ENCODE results near the gene OR5J2.
"Not testable (repeated sequence)": the region's sequence is repeated elsewhere in the genome, so short reads cannot be mapped to it uniquely, and the experiment has no call there.

OR5J2 gene

DNA sequence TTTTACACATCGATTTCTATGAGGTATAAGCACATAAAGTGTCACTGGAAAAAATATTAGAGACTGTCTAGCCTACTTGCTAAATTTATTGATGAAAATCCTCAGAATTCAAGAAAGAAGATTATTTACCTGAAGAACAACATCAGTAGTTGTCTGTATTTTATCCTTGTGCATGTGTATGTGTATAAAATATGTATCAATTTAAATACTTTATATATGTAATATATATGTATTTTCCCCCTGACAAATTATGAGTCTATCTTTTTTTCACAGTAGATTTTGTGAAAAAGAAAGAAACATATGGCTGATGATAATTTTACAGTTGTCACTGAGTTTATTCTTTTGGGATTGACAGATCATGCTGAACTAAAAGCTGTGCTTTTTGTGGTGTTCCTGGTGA is at the start of gene OR5J2:
Gene OR5J2 (plus strand): TSS at position 301 of the 400 bp plus-strand sequence. CDS start 0 bp downstream, at position 301.
- DNase-seq (ENCODE audit: low spot score), result no peak

DNA sequence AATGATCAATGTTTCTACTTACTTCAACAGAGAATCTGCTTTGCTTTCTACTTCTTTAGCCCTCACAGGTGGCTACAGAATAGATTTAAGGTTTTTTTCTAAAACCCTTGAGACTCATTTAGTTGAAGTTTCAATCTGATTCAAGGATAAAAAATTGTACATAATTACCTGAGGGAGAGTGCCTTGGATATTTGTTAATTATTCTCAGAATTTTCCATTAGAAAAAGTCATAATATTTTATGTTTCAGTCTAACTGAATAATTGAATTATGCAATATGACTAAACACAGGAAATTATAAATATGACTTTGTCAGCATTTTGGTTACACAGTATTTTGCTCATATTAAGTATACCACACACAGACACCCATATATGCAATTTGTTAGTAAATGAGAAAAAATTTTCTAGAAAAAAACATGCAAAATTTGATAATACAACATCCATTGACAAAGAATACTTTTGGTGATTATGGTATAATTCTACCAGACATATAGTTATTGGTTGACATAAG is 36.2 kb upstream of the OR5J2 start, which contains the start of gene OR8J3:
Gene OR8J3 (minus strand): TSS at position 51 of the 511 bp plus-strand sequence. CDS start 2,483 bp downstream, outside the sequence.
- no peak for DNase-seq (ENCODE audit: low spot score)

DNA sequence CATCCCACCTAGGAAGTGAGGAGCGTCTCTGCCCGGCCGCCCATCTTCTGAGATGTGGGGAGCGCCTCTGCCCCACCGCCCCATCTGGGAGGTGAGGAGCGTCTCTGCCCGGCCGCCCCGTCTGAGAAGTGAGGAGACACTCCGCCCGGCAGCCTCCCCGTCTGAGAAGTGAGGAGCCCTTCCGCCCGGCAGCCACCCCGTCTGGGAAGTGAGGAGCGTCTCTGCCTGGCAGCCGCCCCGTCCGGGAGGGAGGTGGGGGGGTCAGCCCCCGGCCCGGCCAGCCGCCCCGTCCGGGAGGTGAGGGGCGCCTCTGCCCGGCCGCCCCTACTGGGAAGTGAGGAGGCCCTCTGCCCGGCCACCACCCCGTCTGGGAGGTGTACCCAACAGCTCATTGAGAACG is 32.7 kb upstream of the OR5J2 start:
- DNase-seq (ENCODE audit: low spot score), result not testable (repeated sequence)

- DNase-seq (ENCODE audit: low spot score), result no peak
Measured at GRCh38 chr11:56151376-56151775, 25.0 kb upstream of the OR5J2 start.

GRCh38 chr11:56152333-56152732 is 24.1 kb upstream of the OR5J2 start:
- DNase-seq (ENCODE audit: low spot score), result no peak

- no peak for DNase-seq (ENCODE audit: low spot score)
Measured at GRCh38 chr11:56160217-56160616, 16.2 kb upstream of the OR5J2 start, which contains the start of gene OR8K5. Gene OR8K5, minus strand, starts transcription at chr11:56160317. Its CDS starts 0 bp downstream, at chr11:56160317.

- DNase-seq (ENCODE audit: low spot score), result no peak
Measured at GRCh38 chr11:56163804-56164203, 12.6 kb upstream of the OR5J2 start.

DNA sequence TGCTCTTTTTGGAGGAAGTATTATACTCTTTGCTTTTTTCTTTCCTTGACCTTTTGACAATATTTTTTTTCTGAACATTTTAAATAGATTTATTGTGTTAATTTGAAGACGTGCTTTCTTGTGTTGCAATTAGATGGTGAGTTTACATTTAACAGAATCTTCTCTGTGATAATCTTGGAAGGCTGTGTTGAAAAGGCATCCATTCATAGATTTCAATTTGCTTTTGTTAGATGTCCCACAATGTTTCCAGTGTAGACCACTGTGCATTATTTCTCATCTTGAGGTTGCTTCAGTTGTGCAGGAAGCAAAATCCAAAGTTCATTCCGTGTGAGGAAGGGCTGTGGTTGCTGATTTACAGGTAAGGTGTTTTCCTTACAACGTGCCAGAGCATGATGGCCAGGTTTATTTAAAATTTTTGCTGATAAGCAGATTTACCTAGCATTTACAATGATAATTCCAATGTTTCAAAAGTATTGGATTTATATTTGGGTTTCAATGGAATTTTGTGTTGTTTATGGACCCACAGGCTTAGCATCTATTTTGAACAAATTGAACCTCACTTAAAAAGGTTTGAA is 4.1 kb upstream of the OR5J2 start:
- no peak for DNase-seq (ENCODE audit: low spot score)

DNA sequence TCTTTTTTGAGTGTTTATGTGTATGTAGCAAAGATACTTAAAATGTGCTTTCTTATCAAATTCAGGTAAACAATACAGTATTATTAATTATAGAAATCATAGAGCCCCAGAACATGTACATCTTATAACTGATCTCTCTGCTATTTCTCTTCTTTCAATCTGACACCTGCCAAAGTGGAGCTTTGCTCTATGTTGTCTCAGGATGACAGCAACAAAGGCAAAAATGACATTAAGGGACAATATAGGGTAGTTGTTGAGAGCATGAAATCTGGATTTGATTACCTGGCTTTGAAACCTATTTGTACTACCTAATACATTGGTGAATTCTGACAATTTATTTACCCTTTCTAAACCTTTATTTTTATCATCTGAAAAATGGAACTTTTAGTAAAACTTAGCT is 7.0 kb downstream of the OR5J2 start:
- no peak for DNase-seq (ENCODE audit: low spot score)

DNA sequence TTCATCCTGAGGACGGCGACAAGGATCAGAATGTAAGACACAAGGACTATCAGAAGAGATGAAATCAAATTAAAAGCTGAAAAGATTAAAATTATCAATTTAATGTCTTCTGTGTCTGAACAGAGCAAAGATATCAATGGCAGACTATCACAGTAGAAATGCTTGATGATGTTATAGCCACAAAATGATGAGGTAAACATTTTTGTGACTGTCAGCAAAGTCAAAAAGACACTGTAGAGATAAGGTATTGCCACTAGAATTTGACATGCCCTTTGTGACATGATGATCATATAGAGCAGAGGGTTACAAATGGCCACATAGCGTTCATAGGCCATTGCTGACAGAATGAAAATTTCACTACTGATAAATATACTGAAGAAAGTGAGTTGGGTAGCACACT is 12.2 kb downstream of the OR5J2 start:
- no peak for DNase-seq (ENCODE audit: low spot score)

DNA sequence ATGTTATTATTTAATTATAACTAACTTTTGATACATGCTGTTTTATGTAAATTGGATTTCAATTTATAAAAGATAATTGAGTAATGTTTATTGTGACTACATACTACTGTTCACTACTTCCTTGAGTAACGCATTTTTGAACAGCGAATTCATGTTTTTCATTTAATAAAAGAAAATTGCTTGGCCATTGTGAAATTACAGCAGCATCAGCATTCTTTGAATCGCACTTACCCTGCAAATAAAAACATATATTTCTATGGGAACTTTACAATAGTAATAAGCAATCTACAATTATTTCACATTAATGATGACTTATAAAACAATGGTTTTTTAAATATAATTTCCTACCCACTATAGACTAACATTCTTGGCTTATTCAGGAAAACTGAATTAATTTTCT is 20.3 kb downstream of the OR5J2 start:
- DNase-seq (ENCODE audit: low spot score), result no peak

DNA sequence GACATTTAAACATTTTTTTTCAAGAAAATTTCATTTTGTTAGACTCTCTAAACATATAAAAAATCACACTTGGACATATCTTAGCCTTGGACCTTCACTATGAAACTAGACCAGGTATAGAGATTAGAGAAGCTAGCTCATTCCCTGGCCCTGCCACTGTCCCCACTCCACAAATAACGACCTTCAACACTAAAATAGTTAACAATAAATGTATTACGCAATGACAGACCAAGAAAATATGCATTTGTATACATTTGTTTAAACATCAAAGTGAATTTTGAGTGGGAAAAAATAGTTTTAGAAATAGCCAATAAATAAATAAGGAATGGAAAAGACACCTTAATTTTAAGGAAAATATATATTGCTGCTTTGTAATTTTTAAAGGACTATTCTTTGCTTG is 20.9 kb downstream of the OR5J2 start:
- DNase-seq (ENCODE audit: low spot score), result no peak

DNA sequence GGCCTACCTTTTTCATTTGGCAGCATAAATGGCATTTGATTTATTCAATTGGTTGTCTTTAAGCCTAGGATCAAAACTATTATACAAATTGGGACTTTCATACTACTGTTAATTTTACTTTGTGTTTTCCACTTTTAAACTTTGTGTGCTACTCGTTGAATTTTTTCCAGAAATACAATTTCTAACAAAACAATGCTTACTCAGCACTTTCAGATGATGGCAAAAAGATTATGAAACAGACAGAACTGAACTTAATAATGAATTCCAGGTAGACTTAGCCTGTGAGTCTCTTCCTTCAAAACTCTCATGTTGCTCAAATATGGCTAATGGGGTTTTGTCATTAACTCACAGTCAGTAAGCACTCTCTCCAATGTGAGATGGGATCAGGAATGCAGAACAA is 31.4 kb downstream of the OR5J2 start:
- DNase-seq (ENCODE audit: low spot score), result no peak

- DNase-seq (ENCODE audit: low spot score), result no peak
Measured at GRCh38 chr11:56214537-56214936, 38.1 kb downstream of the OR5J2 start.

- DNase-seq (ENCODE audit: low spot score), result not testable (repeated sequence)
Measured at GRCh38 chr11:56219735-56220134, 43.3 kb downstream of the OR5J2 start.
